ENCODE data around the gene CPT1A.

The CPT1A gene

DNA sequence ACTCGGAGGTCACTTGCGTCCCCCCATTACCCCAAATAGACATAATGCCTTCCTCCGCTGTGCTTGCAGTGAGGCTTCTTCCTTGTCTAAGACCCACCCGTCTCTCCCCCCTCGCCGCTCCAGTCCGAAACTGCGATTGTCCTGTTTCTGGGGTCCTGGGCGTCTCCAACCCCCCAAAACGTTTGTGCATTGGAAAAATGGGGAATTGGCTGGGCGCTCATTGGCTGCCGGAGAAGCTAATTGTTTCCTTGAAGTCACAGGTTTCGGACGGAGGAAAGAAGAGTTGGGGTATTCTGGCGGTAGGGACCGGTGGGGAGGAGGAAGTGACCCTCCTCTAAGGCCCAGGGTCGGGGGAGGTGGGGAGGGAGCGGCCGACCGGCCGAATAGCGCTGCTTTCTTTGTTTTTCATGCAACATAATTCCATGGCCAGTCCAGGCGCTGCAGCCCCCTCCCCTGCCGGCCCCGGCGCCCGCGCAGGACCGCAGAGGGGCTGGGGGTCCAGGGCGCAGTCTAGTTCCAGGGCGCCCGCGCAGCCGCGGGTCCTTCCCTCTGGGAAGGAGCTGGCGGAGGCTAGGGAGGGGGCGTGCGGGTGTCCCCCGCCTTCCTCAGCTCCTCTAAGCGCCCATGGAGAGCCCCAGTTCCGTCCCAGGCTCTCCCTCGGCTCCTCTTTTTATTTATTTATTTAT, 12.7 kb upstream of the CPT1A start:
- no peak for DNase-seq

DNA sequence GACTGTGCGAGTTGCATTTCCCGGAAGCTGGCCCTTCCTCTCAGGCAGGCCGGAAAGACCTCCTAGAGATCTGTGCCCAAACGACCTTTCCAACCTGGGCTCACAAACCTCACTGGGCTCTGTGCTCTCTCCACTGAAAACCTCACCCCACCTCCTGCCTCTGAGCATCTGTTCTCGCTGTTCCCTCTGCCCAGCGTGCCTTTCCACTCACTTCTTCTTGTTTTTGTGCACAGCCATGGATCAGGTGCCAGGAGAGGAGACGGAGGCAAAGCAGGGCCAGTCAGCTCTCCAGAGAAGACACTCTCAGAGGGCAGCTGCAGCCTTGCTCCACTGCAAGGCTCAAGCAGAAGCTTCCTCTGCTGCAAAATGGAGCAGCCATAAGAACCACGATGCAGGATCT, 10.9 kb upstream of the CPT1A start:
- DNase-seq = no peak

DNA sequence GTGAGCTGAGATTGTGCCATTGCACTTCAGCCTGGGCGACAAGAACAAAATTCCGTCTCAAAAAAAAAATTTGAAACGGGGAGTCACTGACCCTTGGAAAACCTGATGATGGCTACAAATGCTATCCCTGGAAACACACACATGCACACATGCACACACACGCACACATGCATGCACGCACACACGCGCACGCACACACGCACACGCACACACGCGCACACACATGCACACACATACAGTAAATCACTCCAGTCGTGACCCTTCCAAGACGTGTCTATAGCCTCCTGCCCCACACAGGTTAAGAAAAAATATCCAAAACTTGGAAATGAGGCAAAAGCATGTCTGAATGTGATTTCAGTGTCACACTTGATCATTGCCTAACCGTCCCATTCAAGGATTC, 6.7 kb upstream of the CPT1A start:
- DNase-seq = no peak

DNA sequence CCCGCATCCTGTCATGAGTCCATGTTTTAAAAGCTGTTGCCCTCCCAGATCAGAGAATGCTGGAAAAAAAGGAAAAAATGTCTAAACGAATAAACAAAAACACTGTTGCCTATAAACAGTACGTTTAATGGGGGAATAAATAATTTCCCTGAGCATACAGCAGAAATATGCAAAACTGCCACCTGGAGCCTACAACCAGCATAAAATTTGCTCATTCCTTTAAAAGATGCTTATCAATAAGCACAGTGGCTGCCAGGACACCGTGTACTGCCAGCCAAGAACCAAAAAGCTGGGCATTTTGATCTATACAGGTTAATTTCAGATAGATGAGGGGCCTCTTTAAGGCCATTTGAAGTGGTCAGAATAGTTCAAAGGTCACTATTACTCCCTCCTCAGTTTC, 5.7 kb upstream of the CPT1A start:
- no peak for DNase-seq

DNA sequence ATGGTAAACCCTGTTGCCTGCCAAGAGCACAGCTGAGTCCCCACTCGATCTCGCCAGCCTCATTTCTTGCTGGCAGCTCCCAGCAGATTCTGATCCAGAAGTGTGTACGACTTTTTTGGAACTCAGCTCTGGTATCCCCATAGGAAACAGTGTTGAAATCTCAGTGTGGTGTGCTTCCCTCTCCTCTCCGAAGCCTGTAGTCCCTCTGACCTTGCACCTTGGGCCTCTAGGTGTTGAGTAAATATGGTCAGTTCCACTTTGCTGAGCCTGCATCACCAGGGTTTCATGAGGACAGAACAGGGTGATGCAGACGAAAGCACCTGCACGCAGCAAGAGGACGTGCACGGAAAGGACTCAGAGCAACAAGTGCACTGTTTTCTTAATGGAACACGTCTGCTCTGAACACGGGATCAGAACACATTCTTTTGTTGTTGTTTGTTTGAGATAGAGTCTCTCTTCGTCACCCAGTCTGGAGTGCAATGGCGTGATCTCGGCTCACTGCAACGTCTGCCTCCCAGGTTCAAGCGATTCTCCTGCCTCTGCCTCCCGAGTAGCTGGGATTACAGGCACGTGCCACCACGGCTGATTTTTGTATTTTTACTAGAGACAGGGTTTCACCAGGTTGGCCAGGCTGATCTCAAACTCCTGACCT, 3.8 kb upstream of the CPT1A start:
- no peak for DNase-seq

DNA sequence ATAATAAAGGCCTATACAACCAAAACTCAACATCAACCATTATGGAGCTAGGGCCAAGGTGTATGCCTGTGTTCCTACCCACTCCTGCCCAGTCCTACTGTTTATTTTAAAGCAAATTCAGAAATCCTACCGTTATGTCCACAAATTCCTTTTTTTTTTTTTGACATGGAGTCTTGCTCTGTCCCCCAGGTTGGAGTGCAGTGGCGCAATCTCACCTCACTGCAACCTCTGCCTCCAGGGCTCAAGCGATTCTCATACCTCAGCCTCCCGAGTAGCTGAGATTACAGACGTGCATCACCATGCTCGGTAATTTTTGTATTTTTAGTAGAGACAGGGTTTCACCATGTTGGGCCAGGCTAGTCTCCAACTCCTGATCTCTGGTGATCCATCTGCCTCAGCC, 3.1 kb upstream of the CPT1A start:
- no peak for DNase-seq

DNA sequence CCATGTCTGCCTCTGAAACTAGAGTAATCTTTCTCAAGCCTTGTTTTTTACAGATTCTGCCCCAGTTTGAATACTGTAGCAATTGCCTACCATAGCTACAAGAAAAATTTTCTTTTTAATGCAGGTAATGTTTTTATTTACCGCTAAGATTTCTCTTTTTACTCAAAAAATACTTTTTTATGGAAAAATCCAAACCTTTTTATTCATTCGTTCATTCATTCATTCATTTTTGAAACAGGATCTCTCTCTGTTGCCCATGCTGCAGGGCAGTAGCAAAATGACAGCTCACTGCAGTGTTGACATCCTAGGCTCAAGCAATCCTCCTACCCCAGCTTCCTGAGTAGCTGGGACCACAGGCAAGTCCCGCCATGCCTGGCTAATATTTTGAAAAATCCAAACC, 2.7 kb upstream of the CPT1A start:
- DNase-seq = no peak

DNA sequence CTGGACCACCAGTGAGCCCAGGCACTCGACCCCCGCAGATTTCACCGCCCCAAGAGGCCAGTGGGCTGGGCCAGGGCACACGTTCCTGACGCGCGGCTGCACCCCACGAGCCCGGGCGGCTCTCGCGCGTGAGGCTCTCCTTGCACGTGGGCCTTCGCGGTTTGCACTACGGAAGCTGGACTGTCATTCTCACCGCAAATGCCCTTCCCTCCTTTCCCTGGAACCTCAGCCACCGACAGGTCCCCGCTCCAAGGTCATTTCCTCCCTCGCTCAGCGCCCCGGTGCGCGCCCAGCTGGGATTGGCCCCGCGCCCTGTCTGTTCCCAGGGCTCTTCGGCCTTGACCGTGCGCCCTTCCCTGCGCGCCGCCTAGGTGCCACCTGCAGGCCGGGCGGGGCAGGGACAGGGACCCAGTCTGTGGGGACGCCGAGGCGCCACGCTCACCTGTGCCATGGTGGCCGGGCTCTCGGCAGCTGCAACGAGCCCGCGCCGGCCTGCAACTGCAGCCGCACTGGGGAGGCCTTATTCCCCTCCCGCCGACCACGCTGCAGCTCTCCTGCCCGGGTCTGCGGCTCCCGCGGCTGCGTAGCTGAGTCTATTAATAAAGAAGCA, 2.1 kb upstream of the CPT1A start:
- peak in 9 of 56 donors; percentile 11 to 57 (median 20) for DNase-seq

DNA sequence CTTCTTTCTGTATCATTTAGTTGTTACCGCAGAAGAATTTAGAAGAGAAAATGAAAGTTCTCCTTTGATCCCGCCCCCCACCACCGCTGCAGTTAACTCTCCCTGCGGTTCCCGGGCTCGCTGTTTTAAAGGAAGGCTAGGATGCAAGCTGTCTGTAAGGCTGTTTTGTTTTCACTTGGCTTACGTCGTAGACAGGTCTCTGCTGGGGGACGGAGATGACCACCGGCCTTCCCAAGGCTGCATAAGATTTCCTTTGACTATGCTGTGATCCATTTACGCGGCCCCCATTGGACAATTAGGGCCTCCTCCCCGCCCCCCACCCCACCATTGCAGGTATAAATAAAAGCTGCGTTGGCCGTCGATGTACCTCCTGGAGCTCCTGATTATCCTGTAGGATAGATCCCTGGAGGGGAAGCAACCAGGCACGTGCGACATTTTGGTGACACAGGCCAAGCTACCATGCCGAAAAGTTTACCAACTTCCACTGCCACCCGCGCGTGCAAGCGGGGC, 1.4 kb upstream of the CPT1A start:
- DNase-seq = no peak

DNA sequence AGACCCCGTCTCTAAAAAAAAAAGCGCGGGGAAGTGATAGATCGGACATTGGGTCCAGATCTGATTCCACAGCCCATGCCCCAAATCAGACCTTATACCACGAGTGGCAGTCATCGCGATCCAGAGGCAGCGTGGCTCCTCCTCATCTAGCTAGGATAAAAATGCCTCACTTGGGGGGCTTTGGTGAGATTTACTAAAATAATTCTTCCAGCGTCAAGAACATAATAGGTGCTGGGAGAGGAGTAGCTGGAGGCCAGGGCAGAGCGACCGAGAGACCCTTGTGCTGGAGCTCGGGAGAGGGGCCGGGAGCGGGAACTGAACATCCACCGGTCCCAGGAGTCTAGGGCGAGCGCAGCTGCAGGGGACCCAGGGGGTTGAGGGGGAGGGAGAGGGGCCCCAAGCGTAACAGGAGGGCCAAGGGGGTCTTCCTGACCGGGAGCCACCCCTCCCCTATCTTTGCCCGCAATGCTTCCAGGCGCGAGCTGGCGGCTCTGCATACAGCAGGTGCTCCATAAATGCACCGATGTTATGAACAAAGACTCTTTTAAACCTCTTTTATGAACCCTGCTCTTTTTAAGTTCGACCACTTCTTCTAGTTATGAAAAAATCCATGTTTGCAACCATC, 823 bp upstream of the CPT1A start:
- DNase-seq = no peak

DNA sequence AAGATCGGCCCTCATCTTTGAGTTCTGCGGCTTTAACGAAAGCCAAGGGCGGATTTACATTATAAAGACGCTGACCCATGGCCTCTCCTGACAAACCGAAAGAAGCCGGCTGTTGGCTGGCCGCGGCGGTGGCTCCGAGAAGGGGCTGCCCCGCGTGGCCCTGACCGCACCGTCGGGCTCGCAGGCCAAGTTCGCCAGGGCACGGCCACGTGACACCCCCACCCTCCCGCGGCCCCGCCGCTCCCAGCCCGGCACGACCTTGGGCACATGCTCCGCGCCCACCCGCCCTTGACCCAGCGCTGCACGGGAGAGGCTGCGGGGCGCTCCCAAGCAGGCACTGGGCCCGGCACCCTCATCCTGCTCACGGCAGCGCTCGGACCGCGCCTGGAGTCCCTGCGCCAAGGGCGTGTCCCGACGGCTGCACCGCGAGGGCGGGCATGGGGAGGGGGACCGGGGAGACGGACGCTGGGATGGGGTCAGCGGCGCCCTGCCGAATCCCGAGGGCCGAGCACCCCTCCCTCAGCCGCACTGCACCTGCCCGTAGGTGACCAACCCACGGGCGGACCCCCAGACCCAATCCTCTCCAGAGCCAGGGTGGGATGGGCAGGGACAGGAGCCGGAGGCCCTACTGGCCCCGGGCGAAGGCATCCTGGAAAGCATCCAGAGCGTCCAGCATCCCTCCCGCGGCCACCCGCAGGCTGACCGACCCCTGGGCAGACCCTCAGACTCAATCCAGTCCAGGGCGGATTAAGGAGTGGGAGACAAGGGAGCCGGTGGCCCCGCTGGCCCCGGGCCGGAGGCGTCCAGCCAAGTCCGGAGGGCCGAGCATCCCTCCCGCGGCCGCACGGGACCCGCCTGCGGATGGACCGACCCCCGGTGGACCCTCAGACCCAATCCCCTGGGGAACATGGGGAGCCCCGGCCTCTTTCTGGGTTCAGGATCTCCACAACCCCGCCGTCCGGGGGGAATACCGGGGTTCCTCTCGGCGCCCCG, 759 bp downstream of the CPT1A start:
- peak in 22 of 56 donors; percentile 5 to 61 (median 20) for DNase-seq

DNA sequence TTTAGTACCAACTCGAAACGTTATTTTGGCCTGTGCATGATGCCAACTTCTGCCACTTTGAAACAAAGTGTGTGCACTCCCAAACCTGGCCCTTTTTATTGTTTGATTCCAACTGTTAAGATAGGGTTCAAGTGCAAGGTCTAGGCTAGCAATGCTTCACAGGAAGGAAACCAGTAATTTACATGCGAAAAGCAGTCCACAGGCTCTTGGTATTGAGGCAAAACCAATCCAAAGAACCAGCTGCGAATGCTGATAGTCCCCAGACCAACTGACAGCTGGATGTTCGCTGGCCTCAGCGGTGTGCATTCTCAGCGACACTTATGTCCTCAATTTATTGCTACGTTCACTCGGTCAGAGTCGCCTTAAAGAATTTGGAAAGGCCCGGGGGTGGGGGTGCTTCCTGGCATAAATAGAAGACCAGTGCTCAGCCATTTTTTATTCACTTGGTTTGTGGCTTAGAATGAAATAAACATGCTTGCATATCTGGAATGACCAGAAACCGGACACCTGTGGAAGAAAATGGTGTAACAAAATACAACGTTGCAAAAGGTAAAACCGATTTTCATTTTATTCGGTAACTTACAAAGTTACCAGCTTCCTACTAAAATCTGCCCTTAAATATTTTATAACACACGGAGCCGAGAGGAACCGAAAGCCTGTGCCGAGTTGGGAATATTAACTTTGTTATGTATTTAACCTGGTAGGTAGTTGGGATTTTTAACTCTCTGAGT, 1.6 kb downstream of the CPT1A start:
- DNase-seq = peak in 1 of 56 donors; percentile 9

DNA sequence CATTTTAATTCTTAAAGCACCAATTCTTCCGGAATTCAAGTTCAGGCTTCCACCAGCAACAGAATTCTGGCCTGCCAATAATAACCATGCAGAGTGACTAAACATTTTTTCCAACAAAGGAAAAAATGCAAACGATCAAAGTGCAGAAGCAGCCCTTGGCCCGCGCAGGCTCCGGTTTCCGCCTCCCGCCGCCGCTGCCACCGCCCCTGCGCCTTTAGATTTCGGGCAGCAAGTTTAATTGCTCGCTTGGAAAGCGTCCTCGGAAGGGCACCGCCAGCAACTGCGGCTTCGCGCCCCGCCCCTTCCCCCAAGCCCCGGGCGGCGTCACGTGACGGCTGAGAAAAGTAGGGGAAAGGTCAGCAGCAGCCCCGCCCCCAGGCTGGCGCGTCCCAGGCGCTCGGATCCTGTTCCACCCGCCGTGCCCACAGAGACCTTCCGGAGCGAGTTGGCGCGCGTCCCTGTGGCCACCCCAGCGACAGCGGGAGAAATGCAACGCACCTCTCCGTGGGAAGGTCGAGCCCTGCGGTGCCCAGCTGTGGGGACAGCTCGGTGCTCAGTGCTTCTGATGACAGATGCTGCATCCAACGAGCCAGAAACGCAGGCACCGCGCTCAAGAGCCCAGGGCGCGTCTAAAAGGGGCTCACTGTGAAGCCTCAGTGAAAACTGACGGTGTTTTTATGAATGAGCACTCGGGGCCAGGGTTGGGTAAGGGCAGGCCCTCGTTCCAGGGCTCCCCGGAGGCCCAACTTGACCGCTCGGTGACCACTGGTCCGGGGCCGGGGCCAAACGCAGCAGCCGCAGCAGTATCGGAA, 2.5 kb downstream of the CPT1A start:
- DNase-seq = peak in 55 of 56 donors; percentile 21 to 91 (median 76)

DNA sequence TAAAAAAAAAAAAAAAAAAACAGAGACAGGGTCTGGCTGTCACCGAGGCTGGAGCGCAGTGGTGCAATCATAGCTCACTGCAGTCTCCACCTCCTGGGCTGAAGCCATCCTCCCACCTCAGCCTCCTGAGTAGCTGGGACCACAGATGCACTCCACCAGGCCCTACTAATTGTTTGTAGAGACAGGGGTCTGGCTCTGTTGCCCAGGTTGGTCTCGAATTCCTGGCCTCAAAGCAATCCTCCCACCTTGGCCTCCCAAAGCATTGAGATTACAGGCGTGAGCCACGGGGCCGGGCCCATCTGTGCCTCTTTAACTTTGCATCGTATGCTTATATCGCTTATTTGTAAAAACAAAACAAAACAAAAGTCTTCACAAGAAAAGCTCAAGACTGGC, 3.1 kb downstream of the CPT1A start:
- DNase-seq = no peak

DNA sequence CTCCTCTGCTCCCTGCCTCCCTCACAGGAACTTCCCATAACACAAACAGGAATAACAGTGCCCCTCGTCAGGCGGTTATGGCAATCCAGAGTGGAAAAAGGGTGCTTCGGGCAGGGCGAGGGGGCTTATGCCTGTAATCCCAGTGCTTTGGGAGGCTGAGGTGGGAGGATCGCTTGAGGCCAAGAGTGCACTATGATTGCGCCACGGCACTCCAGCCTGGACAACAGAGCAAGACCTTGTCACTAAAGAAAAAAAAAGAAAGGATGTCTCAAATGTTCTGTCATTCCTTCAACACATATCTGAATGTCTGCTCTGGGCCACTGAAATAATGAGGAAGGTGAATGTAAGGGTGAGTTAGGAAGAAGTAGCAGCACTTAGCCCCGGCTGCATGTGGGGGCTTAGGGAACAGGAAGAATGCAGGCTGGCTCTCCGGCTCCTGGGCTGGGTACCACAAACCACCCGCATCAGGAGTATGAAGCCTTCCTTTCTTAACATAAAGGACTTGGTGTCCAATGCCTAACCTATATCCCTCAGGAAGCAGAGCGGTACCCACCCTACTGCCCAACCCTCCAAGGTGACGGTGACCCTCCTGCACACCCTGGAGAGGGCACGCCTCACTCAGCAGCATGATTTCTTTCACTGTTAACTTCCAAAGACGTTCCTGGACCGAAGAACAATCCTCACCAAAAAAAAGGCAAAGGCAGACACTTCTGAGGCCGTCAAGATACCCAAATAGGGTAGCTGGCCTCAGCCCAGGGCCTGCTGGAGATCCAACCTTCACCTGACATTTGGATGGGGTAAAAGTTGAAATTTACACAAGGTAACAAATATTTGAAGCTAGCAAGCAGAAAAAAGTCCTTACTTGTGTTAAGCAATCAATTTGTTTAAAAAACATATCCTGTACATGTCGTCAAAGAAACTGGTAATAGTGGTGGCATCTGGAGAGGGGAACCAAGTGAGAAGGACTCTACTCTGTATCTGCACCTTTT, 3.8 kb downstream of the CPT1A start:
- no peak for DNase-seq

DNA sequence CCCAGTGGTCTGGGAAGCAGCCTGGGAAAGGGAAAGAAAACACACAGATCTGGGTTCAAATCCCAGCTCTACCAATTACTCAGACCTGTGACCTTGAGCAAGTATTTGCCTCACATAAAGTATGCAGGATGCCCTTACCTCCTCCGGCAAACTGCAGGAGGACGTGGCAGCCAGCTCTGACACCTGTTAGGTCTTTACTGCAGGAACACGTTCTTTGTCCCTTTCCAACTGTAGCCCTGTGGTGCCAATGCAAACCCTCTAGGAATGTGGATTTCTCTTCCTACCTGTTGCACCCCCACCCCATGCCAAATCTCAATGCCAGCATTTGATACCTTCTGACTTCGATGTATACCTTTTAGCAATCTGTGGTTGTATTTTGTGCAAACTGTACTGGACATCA, 6.0 kb downstream of the CPT1A start:
- DNase-seq = no peak

DNA sequence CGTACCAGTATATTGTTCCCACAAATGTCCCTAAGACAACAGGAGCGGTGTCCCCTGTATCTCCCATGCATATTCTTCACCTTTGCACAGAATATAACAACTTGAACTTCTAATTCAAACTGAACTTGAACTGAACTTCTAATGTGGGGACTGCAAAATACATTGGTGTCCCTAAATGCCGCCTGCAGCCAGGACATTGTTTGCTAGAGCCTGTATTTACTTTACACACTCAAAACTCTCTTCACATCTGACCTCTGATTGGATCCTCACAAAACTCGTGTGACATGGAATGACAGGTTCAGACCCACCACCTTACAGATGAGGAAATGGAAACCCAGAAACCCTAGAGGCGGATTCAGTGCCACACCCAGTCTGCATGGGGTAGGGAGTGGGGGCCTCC, 6.4 kb downstream of the CPT1A start:
- DNase-seq = no peak
